Femur (tissue), 1 donor: Measurements from ENCODE around the gene TWIST2.
A peak's percentile ranks its signal among the peaks of the same experiment; 100 is the strongest.

Source experiments
- DNase-seq: peaks from one replicate; pipeline ENCODE4 v3.0.0-alpha.2; 2017

Gene TWIST2

DNA sequence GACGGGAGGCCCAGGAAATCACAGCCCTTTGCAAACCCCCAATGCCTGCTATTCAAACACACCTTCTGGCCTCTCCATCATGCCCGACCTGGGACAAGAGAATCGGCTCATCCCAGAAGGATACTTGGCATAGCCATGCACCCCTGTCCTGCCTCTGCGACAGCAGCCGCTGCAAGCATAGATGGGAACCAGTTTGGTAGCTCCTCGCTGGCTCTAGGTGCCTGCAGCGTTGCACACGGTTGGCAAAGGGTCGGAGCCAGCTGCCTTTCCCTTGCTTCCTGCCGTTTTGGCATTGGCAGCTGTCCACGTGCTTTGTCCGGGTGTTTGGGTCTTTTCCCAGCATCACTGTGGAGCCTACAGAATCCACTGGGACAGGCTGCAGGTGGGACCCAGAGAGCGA is 76.9 kb downstream of the TWIST2 start:
- no peak for DNase-seq

DNA sequence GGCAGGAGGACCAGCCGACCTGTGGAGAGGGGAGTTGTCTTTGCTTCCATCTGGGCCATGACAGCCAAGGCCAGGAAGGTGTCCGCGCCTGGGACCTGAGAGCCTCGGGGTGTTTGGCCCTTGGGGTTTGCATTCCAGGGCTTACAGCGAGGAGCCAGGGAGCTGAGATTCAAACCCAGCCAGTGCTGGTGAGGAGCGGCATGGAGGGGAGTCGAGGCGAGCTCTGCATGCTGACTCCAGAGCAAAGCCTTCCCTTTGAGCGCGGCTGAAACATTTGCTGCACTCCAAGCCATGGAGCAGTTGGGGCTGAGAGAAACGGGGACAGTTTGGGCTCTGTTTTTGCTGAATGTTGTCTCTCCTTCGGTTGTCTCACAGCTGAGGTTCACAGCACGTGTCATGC is 77.4 kb downstream of the TWIST2 start:
- DNase-seq: no peak

DNA sequence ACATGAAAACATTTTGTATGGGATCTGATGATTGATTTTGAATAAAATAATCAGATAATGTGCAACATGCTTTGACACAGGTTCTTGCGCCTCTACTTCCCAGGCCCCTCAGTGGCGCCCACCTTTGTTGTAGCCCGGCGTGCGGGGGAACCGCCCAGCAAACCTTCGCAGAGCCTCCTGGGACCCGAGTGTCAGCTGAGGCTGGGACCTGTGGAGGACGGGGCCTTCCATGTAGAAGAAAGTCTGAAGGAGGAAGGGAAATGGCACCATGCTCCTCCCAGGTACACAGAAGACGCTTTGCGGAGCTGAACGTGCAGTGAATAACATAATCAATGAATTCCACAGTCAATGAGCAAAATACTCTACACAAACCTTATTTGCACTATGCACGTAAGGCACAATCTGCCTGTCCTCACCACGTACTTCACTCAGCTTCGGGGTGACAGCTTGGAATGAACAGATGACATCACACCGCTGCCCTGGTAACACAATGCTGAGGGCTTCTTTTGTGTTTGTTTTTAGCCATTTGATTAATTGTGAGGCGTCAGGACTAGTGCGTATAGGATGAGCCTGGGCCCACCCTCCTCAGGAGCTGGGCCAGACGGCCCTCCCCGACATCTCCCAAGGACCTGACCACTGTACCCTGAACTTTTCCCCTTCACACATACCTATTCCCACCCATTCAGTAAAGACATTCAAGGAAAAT is 78.1 kb downstream of the TWIST2 start:
- DNase-seq: no peak

- no peak for DNase-seq
These were observed 79.1 kb downstream of the TWIST2 start for GRCh38 chr2:238926761-238927611.

DNA sequence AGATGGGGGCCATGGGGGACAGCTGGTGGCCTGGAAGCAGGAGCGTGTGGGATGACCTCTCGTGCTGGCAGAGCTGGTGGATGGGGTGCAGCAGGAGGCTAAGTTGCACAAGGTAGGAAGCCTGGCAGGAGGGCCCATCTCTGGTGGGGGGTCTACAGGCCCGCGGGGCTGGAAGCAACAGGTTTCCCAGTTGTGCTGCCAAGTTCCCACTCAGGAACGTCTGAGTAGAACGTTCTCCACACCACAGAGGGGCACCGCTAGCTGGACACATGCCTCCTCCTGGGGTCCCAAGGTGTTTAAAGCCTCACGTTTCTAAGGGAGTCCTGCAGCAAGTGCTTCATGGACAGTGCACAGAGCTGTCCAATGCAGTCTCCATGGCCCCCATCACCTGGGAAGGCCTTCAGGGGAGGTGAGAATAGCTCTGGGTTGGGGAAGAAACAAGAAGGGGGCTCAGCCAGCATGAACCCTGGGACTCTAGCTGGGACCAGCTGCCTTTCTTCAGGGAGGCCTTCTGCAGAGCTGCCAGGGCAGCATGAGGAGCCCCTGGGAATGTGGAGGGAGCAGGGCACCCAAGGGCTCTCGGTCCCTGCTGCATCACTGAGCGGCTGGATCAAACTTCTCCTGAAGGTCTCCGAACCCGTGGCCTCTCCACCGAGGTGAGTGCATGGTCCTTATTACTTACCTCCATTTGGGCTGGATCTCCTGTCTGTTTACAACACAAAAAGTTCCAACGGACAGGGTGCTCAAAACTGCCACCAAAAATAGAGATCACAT is 80.0 kb downstream of the TWIST2 start:
- DNase-seq: peak; percentile 13

- DNase-seq: peak; percentile 13
These were observed 80.8 kb downstream of the TWIST2 start for GRCh38 chr2:238928520-238929241.

DNA sequence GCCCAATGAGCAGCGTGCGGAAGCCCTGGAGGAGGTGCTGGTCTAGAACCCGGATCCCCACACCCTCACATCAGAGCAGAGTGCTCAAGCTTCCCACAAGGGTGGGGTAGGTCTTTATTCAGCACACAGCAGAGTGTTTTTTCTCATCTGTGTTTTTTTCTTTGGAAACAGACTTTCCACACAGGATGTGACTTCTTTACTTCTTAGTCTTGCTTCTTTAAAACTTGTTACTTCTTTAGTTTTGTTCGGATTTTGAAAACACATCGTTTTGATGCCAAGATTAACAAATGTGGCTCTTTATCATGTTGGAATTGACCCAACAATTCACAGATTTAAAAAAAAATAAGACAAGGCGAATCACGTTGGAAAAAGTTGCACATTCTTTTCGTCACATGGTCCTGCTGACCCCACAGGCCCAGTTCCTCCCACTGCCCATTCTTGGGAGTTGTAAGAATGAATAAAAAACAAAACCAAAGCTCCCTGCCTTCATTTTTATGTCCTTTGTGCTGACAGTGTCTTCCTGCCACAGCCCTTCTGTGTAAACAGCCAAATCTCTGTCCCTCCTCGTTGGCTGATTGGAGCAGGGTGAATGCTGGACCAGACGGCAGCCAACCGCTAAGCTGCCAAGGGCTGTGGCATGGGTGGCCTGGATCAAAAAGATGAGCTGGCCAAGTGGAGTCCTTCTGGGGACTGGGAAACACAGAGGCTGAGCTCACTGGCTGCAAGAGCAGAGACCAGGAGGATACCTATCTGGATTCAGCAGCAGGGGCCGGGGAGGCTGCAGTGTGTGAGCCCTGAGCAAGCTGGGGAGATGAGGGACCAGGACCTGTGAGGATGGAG is 81.6 kb downstream of the TWIST2 start:
- peak; percentile 47 for DNase-seq

GRCh38 chr2:238930216-238930615 is 82.3 kb downstream of the TWIST2 start:
- DNase-seq: peak; percentile 12

GRCh38 chr2:238936162-238937052 is 88.5 kb downstream of the TWIST2 start:
- no peak for DNase-seq

DNA sequence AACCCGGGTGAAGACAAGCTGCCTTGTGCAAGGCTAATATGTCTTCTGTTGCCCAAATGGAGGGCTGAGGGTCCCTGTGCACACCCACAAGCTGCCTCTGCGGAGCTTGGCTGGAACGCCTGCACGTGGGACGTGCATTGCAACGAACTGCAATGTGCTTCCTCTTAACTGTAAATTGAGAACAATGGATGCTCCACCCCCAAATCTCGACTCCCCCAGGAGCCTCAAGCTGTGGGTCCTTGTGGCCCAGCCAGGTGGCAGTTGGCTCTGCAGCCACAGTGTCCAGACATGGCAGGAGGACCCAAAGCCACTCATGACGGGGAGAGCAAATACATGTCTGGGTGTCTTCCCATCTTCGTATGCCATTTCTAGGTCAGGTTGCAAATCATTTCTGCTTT is 90.1 kb downstream of the TWIST2 start:
- DNase-seq: peak; percentile 52

- DNase-seq: peak; percentile 84
These were observed 90.6 kb downstream of the TWIST2 start for GRCh38 chr2:238938401-238939055.

GRCh38 chr2:238939074-238939473 is 91.2 kb downstream of the TWIST2 start:
- DNase-seq: no peak

DNA sequence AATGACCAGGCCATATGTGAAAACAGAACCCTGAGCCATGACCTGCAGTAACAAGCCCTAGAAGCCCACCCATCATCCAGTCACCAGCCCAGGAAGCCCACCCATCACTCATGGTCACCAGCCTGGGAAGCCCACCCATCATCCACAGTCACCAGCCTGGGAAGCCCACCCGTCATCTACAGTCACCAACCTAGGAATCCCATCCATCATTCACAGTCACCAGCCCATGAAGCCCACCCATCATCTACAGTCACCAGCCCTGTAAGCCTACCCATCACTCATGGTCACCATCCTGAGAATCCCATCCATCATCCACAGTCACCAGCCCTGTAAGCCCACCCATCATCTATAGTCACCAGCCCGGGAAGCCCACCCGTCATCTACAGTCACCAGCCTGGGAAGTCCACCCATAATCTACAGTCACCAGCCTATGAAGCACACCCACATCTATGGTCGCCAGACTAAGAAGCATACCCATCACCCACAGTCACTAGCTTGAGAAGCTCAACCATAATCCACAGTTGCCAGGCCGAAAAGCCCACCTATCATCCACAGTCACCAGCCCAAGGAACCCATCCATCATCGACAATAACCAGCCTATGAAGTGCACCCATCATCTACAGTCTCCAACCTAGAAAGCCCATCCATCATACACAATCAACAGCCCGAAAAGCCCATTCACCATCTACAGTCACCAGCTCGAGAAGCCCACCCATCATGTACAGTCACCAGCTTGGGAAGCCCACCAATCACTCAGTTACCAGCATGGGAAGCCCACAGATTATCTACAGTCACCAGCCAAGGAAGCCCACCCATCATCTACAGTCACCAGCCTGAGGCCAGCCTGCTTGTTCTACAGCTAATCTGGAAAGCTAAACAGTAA is 91.9 kb downstream of the TWIST2 start:
- DNase-seq: no peak

DNA sequence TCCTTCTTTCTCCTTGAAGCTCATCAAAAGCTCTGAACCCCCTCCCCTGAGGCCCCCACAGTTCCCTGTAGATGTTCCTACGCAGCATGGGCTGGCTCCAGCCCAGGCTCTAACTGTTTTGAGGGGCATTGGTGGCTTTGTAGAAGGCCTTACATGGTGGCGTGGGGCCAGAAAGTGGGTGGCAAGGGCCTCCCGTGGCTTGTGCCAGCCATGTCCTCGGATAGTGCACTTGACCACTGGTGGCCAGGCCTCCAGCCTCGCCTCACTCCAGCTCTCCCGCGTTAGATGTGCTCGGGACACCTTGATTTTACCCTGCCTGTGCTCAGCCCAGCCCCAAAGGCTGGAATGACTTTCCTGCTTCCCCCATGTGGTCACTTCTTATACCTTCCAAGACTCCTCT is 92.9 kb downstream of the TWIST2 start:
- no peak for DNase-seq

DNA sequence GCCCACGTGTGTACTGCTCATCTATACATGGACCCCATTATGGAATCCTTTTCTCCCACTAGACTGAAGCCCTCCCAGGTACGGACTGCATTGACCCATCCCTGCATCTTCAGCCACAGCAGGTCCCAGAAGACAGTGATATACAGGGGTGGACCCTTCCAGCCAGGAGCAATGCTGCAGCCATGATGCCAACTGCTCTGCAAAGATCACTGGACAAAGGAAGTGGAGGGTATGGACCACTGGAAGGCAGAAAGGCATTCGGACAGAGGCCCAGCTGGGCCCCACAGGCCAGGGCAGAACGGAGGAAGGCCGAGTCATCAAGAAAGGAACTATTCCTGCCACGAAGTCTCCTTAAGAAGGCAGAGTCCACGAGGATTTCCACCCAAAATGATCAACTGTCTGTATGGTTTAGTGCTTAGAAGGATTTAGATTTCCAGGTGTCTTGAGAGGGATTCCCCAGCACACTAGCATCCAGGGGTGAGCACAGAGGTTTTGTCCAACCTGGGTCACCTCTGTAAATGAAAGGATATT is 93.4 kb downstream of the TWIST2 start:
- no peak for DNase-seq

- DNase-seq: no peak
These were observed 94.3 kb downstream of the TWIST2 start for GRCh38 chr2:238942080-238942725.

GRCh38 chr2:238942726-238943300 is 94.9 kb downstream of the TWIST2 start:
- no peak for DNase-seq
